ENCODE measurements around the gene PAK1IP1. TPM values are rescaled to one million over a fixed set of nuclear protein-coding genes. Genes with fewer than 3 reads are reported as not detected.
"Not testable (repeated sequence)": the region's sequence is repeated elsewhere in the genome, so short reads cannot be mapped to it uniquely, and the experiment has no call there.

PAK1IP1 gene
- polyA plus RNA-seq, 1 donor (not counting 4 experiments of a cell fraction or from before 2014, with no cell fraction given), result 36.3 TPM

DNA sequence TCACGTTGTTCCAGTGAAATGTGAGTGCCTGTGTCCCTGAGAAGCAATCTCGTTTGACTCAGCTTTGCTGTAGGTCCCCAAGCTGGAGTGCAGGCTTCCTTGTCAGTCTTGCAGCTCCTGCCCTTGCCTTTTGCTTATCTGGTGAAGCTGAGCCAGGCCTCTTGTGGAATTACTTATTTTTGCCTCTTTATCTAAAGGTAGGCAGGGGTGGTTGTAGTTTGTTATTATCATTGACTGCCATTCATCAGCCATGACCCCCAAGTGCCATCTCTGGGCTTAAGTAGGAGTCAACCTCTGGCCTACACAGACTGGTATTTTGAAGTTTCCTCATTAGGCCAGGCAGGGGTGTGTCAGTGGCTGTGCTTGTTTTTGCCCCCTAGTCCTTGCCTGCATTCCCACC, 55.0 kb downstream of the PAK1IP1 start:
- H3K27me3 ChIP-seq (ENCODE audit: control insufficient read depth, extremely low read depth, insufficient read depth, low read length), result no peaks in the 10 kb centered on the region
- DNase-seq (ENCODE audit: low read depth, low spot score) (no peak), FAIRE-seq (no peak)
- H2AFZ ChIP-seq (ENCODE audit: control insufficient read depth, low read length), result no peak overlapping the region
- H3K9me3 ChIP-seq (ENCODE audit: control insufficient read depth, low read depth, low read length), result no peaks in the 10 kb centered on the region
- no peaks in the 10 kb centered on the region for H4K20me1 ChIP-seq (ENCODE audit: control insufficient read depth, extremely low read depth, insufficient read depth, low read length)
- H3K4me2 ChIP-seq (ENCODE audit: control insufficient read depth, extremely low read depth, insufficient read depth, low read depth, low read length), result peak overlapping the region; percentile 90
- TF ChIP-seq CTCF (optimal IDR thresholded peaks at IDR 0.05 in 1 of 3, IDR thresholded peaks at IDR 0.05 in 1 of 3, conservative IDR thresholded peaks at IDR 0.05 in 1 of 3; ENCODE audit: extremely low read depth in 1 of 3, insufficient read depth in 2 of 3, low read length in 3 of 3), result no peak
- no peak for TF ChIP-seq EZH2 (IDR thresholded peaks at IDR 0.05; ENCODE audit: low read length)
- peaks cover 16 to 21% of the 10 kb centered on the region in 2 experiments for H3K36me3 ChIP-seq (ENCODE audit: control insufficient read depth in 2 of 2, extremely low read depth in 1 of 2, insufficient read depth in 2 of 2, low read length in 2 of 2)
- H3K79me2 ChIP-seq (ENCODE audit: control insufficient read depth, insufficient read depth, low read length), result peaks cover 60% of the 10 kb centered on the region
- H3K27ac ChIP-seq (ENCODE audit: control insufficient read depth, insufficient read depth, low read length), result no peak overlapping the region
- no peak overlapping the region for H3K9ac ChIP-seq (ENCODE audit: control insufficient read depth, extremely low read depth, insufficient read depth, low read length)
- dilution Hi-C loops (cut with MboI; ENCODE audit: extremely low pct_ligation_motif_present, low sequenced_read_pairs), result no loop called here
- peaks cover 20% of the 10 kb centered on the region for H3K4me1 ChIP-seq (ENCODE audit: control insufficient read depth, extremely low read depth, insufficient read depth, low read length)
- no peaks in the 10 kb centered on the region for H3K9me1 ChIP-seq (ENCODE audit: control insufficient read depth, extremely low read depth, insufficient read depth, low read length)
- H3K4me3 ChIP-seq (ENCODE audit: control insufficient read depth in 2 of 3, extremely low read depth in 1 of 3, insufficient read depth in 2 of 3, low read depth in 1 of 3, low read length in 3 of 3), result no peak overlapping the region

DNA sequence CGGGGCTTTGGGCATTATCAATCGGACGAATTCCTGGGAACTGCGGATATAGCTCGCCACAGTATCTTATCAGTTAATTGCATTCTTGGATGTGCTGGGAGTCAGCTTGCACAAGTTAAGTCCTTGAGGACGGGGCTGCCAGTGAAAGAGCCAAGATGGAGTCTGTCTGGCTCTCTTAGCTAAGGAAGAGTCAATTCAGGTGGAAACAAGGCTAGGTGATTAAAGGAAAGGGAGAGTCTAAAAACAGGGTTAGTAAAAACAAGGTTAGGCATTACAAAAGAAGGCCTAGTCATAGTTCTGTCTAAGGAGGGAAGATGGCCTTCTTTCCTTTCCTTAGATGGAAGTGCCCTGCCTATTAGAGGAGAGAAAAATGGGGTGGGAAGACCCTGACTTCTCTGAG, 55.8 kb downstream of the PAK1IP1 start:
- Histone ChIP-seq H3K36me3 (ENCODE audit: control insufficient read depth in 2 of 2, extremely low read depth in 1 of 2, insufficient read depth in 2 of 2, low read length in 2 of 2) (peaks cover 16 to 21% of the 10 kb centered on the region in 2 experiments), H3K4me1 (ENCODE audit: control insufficient read depth, extremely low read depth, insufficient read depth, low read length) (peaks cover 20% of the 10 kb centered on the region), H3K79me2 (ENCODE audit: control insufficient read depth, insufficient read depth, low read length) (peaks cover 63% of the 10 kb centered on the region)
- H3K27me3 ChIP-seq (ENCODE audit: control insufficient read depth, extremely low read depth, insufficient read depth, low read length); dilution Hi-C loops (cut with MboI; ENCODE audit: extremely low pct_ligation_motif_present, low sequenced_read_pairs); DNase-seq (ENCODE audit: low read depth, low spot score); H2AFZ ChIP-seq (ENCODE audit: control insufficient read depth, low read length); H3K9ac ChIP-seq (ENCODE audit: control insufficient read depth, extremely low read depth, insufficient read depth, low read length); H3K4me2 ChIP-seq (ENCODE audit: control insufficient read depth, extremely low read depth, insufficient read depth, low read depth, low read length); H3K9me1 ChIP-seq (ENCODE audit: control insufficient read depth, extremely low read depth, insufficient read depth, low read length); H3K4me3 ChIP-seq (ENCODE audit: control insufficient read depth in 2 of 3, extremely low read depth in 1 of 3, insufficient read depth in 2 of 3, low read depth in 1 of 3, low read length in 3 of 3); H3K9me3 ChIP-seq (ENCODE audit: control insufficient read depth, low read depth, low read length); FAIRE-seq; H3K27ac ChIP-seq (ENCODE audit: control insufficient read depth, insufficient read depth, low read length); H4K20me1 ChIP-seq (ENCODE audit: control insufficient read depth, extremely low read depth, insufficient read depth, low read length): not testable (repeated sequence)

DNA sequence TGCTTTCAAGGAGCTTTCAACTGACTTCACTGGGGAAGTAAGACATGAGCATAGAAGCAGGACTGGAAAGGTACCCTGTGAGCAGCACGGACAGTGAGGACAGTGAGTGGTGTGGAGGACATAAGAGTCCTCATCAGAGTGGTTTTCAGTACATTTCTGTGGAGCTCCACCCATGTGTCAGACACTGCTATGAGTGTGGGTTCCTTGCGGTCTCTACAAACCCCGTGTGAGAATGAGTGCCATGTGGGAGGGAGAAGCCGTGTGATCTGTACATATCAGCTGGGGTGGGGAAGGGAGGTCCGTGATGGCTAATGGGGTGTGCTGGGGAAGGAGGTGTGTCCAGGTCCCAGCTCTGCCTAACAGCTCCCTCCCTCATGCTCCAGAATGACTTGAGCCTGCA, 57.0 kb downstream of the PAK1IP1 start:
- H3K9me3 ChIP-seq (ENCODE audit: control insufficient read depth, low read depth, low read length); H3K9me1 ChIP-seq (ENCODE audit: control insufficient read depth, extremely low read depth, insufficient read depth, low read length); FAIRE-seq; H3K9ac ChIP-seq (ENCODE audit: control insufficient read depth, extremely low read depth, insufficient read depth, low read length); H3K27ac ChIP-seq (ENCODE audit: control insufficient read depth, insufficient read depth, low read length); H3K27me3 ChIP-seq (ENCODE audit: control insufficient read depth, extremely low read depth, insufficient read depth, low read length); H3K4me2 ChIP-seq (ENCODE audit: control insufficient read depth, extremely low read depth, insufficient read depth, low read depth, low read length); H2AFZ ChIP-seq (ENCODE audit: control insufficient read depth, low read length); H4K20me1 ChIP-seq (ENCODE audit: control insufficient read depth, extremely low read depth, insufficient read depth, low read length); dilution Hi-C loops (cut with MboI; ENCODE audit: extremely low pct_ligation_motif_present, low sequenced_read_pairs); DNase-seq (ENCODE audit: low read depth, low spot score); H3K4me3 ChIP-seq (ENCODE audit: control insufficient read depth in 2 of 3, extremely low read depth in 1 of 3, insufficient read depth in 2 of 3, low read depth in 1 of 3, low read length in 3 of 3): not testable (repeated sequence)
- Histone ChIP-seq H3K4me1 (ENCODE audit: control insufficient read depth, extremely low read depth, insufficient read depth, low read length) (peaks cover 20% of the 10 kb centered on the region), H3K79me2 (ENCODE audit: control insufficient read depth, insufficient read depth, low read length) (peaks cover 66% of the 10 kb centered on the region), H3K36me3 (ENCODE audit: control insufficient read depth in 2 of 2, extremely low read depth in 1 of 2, insufficient read depth in 2 of 2, low read length in 2 of 2) (peaks cover 18 to 28% of the 10 kb centered on the region in 2 experiments)

Measured in keratinocyte (primary cell).